Measurements from ENCODE around the gene ELAVL2.

Gene ELAVL2

DNA sequence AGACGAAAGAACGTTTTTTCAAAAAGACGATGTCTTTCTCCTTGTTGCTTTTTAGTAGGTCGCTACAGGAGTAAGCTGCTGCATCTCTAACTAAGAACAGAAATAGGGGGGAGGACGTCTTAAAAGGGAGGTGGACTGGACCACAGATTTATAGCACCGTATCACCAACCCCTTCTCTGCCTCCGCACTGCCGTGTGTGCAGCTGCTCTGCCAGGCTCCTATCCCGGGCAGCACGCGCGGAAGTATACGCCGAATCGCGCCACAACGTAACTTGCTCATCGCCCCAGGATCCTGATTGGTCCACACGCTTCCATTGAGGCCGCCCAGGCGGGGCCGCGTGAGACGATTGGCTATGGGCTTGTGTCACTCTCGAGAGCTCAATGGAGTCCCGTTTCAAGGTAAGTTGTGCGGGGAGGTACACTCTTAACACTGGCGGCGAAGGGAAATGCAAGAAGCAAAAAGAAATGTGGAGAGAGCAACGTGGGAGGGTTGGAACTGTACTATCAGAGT, at the start of gene ELAVL2:
ELAVL2 (minus strand) TSS at position 121 of the 510 bp plus-strand sequence. CDS start 64,006 bp downstream, outside the sequence.
- peak; percentile 97 for DNase-seq

DNA sequence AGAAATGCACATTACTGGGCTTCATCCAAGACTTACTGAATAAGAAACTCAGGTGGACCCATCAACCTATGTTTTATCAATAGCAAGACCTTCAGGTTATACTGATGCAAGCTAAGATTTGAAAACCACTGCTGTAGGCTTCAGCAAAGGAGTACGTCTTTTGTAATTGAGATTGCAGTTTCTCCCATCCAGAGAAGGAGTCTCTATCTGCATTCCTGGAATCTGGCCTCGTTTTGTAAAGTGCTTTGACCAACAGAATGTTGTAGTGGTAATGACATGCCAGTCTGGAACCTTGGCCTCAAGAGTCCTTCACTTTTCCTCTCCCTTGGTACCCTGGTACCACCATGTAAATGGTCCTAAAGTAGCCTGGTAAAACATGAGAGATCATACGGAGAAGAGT, 32.2 kb upstream of the ELAVL2 start:
- no peak for DNase-seq

DNA sequence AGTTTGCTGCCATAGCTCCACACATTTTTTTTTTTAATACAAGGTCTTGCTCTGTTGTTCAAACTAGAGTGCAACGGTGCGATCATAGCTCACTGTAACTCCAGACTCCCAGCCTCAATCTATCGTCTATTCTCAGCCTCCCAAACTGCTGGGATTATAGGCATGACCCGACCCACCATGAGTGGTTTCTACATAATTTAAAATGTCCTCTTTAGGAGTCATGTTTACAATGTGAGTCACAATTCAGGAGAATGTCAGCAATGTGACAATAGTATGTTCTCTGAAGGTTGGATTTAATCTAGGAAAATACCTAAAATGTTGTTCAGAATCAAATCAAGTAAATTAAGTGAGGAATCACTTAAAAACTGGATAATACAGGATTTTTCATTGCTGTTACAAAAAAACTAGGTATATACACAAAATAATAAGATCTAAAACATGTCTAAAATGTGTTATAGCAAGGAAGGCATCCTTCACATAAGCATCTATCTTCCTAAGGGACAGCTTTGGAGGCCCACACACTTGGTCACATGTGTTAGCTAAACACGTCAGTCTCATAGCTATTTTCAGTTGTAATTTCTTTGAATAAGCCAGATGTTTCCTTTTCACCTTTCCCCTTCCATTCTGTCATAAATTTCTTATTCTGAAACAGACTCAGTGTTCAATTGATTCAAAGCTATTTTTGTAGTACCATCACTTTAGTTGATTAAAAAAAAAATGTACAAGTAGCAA, 30.0 kb upstream of the ELAVL2 start:
- DNase-seq = no peak

DNA sequence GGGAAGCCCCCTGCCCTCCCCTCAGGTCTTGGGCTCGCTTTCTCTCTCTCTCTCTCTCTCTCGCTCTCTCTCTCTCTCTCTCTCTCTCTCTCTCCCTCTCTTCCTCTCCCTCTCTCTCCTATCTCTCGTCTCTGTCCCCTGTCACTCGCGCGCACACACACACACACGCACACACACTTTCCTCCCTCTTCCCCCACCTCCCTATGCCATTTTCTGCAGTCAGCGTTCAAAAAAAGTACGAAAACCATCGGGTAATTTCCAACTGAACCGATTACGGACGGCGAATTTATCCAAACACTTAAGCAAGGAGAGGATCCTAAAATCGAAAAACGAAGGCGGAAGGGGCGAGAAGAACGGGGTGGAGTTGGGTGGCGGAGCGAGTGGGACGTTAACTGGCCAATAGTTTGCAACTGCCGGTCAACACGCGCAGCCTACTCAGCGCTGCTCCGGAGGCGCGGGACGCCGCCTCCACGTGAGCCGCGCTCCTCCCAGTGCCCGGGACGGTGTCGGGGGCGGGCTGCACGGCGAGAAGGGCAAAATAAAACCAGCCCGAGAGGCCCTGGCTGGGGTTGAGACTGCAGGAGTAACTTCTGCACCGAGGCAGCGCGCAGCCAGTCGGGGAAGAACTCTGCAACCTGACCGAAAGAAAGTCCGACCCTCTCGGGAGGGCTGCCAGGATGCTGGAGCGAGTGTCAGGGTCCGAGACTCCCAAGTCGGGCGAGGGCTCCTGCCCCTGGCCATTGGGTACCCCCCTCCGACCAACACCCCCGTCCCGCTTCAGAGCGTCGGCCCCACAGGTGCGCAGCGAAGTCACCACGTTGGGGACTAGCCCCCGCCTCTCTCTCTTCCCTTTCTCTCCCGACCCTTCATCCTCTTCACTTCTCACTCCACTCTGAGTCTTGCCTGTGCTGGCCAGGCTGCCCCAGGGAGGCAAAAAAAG, 24.9 kb upstream of the ELAVL2 start:
- DNase-seq = no peak

DNA sequence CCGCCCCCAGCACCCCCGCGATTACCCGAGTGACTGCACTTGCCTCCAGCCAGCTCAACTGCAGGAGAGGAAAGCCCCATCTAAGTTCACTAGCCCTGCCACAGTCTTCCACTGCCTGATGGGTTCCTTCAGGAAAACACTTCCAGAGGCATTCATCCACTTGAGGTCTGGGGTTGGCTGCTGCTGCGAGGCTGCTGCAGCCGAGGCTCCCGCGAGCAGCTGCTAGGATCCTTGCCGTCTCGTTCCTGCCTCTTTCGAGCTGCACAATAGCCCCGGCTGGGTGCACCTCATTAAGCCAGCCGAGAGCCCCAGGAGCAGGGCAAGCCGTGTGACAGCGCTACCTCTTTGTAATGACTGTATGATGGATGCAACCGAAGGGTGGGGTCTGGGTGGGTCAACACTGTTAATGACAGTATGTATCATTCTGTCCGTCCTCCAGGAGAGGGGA, 24.2 kb upstream of the ELAVL2 start:
- DNase-seq = no peak

DNA sequence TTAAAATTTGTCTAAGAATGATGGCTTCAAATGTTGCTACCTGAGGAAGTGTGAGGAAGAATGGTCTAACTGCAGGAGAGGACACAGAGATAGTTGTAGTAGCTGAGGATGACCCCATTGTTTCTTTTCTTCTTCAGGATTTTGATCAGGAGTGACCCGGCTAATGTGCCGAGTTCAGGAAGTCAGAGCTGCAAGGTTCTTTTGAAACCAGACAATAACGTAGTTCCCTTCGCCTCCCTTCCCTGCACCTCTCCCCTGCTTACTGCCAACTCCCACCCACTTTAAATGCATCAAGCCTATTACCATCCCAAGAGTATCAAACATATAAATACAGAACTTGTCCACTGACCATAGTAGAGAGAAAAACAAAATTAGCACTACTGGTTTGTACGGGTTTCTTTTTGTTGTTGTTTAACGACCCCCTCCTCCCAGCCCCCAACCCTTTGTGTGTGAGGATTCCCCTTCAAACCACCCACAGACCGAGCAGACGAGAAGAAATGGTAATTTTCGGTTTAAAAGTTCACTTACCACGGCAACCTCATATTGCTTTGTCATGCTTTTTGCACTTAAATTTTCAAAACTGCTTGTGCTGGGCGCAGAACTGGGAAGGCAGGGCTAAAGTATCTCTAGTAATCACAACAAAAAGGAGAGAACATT, 23.5 kb upstream of the ELAVL2 start:
- no peak for DNase-seq

DNA sequence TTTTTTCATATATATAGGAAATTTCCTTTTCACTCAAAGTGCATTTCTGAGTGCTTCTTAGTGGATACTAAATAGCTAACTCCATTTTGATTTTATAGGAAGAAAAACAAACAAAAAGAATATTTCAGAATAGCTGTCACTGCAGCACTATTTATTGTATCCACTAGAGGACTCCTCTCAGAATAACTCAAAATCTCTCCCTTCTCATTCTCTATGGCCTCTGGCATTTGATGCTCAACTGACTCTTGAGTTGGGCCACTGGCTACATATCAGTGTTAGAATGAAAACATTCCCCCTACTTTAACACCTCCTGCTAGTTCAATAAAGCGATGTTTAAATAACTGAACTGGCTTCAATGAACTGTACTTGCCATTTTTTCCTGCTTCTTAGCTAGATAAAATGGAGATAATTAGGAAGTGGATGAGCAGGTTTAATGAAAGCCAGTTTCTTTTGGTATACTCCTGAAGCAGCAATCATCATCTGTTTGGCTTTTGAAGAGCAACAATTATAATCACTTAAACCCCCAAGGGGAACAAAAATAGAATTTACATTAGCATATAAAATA, 16.6 kb upstream of the ELAVL2 start:
- no peak for DNase-seq

DNA sequence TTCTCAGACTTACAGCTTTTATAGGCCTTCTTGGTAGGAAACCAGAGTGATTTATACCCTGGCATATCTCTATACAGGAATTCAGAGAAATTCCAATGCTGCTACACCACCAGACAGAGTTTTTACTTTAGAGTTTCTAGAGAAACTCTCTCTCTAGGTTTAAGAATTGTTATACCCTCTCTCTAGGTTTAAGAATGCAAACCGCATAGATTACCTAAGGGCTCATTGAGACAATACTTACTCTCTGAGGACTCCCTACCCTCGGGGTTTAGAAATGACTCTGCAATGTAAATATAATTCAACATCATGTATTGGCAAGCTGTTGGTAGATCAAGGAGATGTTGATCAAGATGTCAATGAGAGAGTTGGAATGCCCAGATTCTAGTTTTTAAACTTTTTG, 15.3 kb upstream of the ELAVL2 start:
- no peak for DNase-seq

DNA sequence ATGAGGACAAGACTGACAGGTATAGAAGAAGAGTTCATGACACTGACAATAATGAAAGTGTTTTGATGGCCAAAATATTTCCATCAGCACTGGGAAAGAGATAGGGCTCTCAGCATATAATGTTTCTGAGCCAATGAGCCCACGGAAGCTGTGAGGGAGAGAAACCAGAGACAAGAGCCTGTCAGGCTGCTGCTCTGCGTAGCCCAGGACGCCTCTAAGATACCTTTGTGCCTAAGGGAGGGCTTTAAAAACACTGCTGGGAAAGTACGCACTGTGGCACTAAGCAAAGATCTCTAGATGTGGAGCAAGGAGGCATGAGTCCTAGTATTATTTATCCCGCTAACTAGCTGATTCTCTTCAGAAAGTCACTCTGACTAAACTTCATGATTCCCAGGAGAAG, 11.0 kb upstream of the ELAVL2 start:
- no peak for DNase-seq

DNA sequence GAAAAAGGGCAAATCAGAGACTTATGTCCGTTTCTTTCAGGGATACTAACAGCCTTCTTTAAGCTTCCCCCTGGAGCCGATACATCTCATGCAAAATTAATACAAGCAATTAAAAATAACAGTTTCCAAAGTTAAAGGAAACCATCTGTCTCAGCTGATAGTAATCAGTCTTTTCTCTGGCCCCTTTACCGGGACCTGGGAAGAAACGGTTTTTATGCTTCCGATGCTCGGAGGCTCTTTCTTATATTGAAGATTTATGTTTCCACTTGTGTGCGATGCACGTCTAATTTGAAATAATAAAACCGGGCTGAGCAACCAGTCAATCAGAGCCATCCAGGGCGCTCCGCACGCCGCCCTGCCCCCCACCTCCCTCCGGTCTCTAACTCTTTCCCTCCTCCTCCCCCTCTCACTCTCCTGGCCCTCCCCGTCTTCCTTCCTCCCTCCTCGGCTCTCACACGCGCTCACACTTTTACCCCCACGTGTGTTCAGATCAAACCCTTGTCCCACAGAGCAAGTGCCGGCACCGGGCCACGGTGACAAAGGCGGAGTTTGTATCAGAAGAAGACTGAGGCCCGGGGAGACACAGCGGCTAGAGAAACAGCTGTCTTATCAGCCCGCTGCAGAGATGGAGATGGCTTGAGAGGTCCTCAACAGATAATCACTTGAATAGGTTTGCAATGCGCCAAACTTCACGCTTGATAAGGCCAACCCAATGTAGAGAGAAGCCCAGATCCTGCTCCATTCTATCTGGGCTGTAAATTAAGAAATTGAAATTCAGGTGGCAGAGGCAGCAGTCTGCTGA, 5.1 kb upstream of the ELAVL2 start:
- no peak for DNase-seq

DNA sequence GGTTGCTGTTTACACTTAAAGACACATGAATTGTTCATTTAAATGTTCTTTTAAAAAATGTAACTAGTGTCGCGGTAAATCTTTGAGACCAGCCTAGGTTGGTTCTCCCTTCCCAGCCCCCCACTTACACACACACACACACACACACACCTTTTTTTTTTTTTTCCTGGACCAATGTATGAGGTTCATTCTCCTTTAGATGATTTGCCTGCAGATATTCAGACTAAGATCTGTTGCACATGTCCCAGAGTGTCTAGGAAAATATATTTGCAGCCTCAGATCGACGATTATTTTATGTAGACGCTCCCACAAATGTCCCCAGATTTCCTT, 4.4 kb upstream of the ELAVL2 start:
- DNase-seq = no peak

DNA sequence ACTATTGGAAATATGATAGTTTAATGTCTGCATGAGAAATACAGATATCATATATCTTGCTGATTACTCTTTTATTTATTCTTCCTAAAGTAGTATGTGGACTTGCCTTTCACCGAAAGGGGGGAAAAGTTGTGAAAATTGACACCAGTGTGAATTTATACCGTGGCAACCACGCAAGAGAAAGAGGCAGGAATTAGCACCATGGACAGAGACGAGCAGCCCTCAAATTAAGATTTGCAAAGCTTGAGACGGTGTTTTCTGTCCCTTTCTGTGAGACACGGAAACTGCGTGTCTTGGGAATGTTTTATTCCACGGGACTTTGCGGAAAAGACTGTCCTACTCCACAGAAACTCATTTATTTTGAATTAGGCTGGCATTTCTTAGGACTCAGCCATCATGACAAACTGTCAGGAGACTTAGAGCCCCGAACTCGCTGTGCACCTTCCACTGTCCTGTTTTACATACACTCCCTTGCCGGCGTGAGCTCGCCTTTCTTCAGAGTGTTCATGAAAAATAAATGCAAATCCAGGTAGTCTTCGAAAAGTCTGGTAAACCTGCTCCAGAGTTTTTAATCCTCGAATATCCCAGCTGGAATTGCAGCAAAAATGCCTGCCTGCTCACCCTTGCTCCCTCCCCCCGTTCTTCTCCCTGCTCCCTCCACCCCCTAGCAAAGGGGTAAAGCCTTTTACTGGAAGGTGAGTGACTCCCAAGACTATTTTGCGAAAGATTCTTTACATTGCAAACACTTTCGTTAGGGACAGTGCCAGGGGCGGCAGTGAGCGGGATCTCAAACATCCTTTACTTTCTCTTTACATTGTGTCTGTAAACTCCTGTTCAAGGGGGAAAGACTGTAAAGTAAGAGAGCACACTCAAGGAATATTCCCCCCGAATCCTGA, 3.8 kb upstream of the ELAVL2 start:
- DNase-seq = no peak

DNA sequence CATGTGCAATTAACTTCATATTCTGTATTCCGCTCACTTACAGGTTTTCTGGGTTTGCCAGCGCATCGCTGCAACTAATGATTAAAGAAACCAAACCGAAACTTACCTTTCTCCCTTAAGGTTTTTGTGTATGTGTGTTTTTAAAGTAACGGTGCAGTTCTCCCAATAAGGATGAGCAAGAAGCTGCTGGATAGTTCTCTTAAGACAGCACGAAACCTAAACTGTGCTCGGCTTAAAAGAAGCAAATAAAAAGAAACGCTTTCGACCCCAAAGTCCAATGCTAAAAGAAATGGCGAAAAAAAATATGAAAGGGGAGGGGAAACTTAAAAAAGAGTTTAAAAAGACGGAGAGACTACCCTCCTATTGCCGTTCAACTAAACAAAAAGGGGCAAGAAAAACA, 340 bp downstream of the ELAVL2 start:
- DNase-seq = no peak

DNA sequence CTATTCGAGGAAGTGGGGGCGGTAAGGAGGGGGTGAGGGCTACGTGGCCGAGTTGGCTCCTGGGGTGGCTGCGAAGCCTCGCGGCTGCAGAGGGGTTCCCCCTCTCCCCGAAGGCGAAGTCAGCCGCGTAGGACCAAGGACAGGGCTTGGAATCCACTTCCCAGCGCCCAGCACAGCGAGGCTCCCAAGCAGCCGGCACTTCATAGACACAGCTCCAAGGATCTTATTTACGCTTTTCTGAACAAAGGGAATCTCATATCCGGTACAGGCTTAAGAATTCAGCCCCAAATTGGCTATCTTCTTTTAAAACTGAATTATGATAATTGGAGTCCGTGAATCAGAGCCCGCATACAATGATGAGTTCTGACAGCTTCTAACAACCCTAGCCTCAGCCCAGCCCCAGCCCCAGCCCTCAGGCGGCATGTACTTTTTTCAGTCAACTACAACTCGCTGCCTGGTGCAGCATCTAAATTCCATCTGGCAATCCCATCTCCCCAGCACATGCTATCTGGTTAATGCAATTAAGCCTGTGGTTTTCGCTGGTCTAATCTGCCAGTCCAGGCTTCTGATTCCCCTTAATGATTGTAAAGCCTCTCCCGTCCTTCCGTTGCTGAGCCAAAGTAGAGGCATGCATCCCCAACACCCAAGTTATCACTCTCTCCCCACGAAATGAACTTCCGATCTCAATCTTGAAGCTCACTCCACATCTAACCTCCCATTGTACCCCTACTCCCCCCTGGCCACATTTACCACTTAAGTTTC, 1.0 kb downstream of the ELAVL2 start:
- DNase-seq = peak; percentile 9

DNA sequence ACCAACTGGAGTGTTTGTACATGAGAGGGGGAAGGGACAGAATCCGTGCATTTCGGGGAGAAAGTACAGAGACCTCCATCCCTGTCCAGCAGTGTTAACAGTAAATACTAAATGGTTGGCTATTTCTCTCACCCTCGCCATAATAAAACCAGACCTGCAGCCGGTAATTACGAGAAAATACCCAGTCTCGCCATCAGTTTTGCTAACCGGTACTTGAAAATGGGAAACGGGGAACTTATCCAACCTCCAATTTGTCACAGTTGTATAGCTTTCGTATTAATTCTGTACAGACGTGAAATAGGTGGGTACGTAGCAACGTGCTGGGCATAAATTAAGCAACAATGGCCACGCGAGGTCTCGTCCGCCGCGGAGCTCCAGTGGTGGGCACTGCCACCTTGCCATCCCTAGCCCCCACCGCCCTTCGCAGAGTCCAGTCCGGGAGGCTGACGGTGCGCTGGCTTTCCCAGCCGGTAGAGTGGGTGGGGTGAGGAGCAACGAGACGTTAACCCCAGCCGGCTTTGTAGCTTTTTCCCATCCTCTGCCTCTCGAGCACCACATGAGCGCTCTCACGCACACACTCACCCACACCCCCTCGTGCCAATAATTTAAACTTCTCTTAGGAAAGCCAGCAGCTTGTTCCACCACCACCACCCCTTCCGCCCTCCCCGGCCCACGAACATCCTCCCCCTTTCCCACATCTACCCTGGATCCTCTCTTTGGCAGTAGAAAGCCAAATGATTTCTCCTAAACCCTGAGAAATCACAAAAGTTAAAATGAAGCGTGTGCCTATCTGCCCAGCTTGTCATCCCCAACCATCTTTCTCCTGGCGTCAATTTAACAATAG, 1.8 kb downstream of the ELAVL2 start:
- DNase-seq = no peak

DNA sequence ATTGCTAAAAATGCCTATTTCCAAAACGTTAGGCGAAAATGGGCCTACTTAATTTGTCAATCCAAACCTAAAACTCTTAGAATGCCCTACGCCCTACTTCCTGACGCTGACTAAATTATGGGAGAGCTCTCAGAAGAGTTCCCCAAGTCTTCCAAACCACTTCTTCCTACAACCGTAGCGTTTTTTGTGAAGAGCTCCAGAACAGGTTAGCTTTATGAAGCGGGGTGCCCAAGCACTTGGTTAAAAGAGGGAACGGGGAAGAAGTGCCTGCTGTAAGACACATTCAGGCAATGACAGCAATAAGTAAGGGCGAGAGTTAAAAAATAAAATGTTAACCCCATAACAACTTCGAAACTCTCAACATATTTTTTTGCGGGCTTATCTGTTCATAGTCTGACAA, 2.8 kb downstream of the ELAVL2 start:
- DNase-seq = no peak

DNA sequence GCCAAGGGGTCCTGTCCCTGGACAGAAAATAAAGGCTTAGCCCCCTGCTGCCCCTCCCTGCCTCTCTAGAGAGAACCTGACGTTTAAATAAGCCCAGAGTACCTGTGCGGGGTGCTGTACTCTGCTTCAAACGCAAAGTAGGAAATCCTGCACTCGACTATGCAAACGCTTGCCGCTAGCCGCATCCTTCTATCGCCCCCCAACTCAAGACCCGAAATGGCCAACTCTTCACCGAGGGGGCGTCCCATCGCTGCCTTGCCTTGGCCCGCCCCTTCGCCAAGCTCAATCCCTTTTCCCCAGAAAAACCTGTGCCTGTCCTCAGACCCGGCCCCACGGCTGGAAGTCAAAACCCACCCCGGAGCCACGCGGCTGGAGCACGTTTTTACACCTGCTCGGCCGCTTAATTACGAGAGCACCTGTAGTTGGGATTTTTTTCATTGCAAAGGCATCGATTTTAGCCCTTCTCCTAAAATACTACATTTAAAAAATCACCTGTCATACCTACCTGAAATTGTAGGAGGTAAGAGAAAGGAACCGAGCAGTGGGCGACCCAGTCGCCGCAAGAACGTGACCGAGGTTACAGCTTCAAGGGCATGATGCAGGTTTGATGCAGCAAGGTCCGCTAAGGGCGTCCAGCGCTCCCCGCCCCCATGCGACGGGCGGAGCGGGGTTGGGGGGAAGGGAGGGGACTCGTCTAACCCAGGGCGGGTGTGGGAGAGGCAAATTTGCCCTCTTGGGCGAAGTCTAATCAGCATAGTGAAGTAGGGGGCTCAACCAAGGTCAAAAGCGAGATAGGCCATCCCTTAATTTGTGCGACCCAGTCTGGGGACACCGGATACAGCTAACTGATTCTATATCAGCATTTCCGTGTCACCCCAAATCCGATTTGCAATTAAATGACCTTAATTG, 3.5 kb downstream of the ELAVL2 start:
- DNase-seq = no peak

Data from NCI-H226 (cell line).